SH-SY5Y (cell line): Measurements from ENCODE around the gene HS6ST3.

ENCODE experiments used
- GATA2 ChIP-seq: IDR thresholded peaks from 2 replicates; pipeline ENCODE4 v1.6.1; 2011; ENCODE audit warnings: mild to moderate bottlenecking, low read depth, low read length
- GATA3 ChIP-seq: IDR thresholded peaks from 2 replicates; pipeline ENCODE4 v1.6.1; 2011; ENCODE audit warnings: low read depth, mild to moderate bottlenecking, low read length, moderate library complexity

DNA sequence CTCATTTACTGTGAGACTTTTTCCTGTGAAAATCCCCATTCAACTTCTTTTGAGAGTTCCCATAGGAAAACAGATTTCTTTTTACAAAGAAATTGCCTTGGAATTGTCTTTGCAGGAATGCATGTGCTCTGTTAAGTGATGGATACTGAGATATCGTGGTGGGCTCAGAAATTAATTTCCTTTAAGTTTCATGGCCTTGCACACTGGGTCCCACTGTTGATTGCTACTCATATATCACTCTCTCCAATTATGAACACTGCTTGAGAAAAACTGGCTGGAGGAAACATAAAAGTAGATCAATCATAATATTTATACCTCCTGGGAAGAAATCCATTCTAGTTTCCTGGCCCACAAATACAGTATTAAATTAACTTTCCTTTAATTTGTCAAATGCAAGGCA is 773.1 kb downstream of the HS6ST3 start:
- no peak for TF ChIP-seq GATA2
- TF ChIP-seq GATA3: no peak
